Measurements from ENCODE around the gene MAP2. TPM values are rescaled to one million over a fixed set of nuclear protein-coding genes. Genes with fewer than 3 reads are reported as not detected.

Gene MAP2
- total RNA-seq, 2 donors from 2014 or later, result 18.8 to 30.7 TPM

- TF ChIP-seq POLR2AphosphoS5 (IDR thresholded peaks at IDR 0.05) (no peak), POLR2A (IDR thresholded peaks at IDR 0.05) (no peak)
- TF ChIP-seq, protein P1, sequence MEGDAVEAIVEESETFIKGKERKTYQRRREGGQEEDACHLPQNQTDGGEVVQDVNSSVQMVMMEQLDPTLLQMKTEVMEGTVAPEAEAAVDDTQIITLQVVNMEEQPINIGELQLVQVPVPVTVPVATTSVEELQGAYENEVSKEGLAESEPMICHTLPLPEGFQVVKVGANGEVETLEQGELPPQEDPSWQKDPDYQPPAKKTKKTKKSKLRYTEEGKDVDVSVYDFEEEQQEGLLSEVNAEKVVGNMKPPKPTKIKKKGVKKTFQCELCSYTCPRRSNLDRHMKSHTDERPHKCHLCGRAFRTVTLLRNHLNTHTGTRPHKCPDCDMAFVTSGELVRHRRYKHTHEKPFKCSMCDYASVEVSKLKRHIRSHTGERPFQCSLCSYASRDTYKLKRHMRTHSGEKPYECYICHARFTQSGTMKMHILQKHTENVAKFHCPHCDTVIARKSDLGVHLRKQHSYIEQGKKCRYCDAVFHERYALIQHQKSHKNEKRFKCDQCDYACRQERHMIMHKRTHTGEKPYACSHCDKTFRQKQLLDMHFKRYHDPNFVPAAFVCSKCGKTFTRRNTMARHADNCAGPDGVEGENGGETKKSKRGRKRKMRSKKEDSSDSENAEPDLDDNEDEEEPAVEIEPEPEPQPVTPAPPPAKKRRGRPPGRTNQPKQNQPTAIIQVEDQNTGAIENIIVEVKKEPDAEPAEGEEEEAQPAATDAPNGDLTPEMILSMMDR (IDR thresholded peaks at IDR 0.05), result no peak
Observed at GRCh38 chr2:209713219-209713618, 289.4 kb downstream of the MAP2 start.

GRCh38 chr2:209719034-209719433, 295.2 kb downstream of the MAP2 start:
- TF ChIP-seq POLR2AphosphoS5 (IDR thresholded peaks at IDR 0.05), result no peak
- no peak for TF ChIP-seq POLR2A (IDR thresholded peaks at IDR 0.05)
- TF ChIP-seq, protein P1 (IDR thresholded peaks at IDR 0.05), result no peak
- Histone ChIP-seq H3K4me3 (no peak overlapping the region), H3K9me3 (no peaks in the 10 kb centered on the region), H3K27me3 (replicated peaks; ENCODE audit: insufficient read depth) (no peaks in the 10 kb centered on the region), H3K4me1 (replicated peaks) (no peaks in the 10 kb centered on the region), H3K27ac (no peak overlapping the region), H3K36me3 (no peaks in the 10 kb centered on the region)
- intact Hi-C loops (cut with DNase I), result no loop called here
- DNase-seq (ENCODE audit: low spot score), result no peak
- WGBS, result 74% methylated on average over 5 of the region's 5 CpGs

More at GRCh38 chr2:209713219-209713618, 289.4 kb downstream of the MAP2 start:
- no peak overlapping the region for H3K4me3 ChIP-seq
- no peaks in the 10 kb centered on the region for H3K9me3 ChIP-seq
- no peaks in the 10 kb centered on the region for H3K4me1 ChIP-seq (replicated peaks)
- no peak overlapping the region for H3K27ac ChIP-seq
- H3K27me3 ChIP-seq (replicated peaks; ENCODE audit: insufficient read depth), result no peaks in the 10 kb centered on the region
- intact Hi-C loops (cut with DNase I), result no loop called here
- no peaks in the 10 kb centered on the region for H3K36me3 ChIP-seq
- no peak for DNase-seq (ENCODE audit: low spot score)

DNA sequence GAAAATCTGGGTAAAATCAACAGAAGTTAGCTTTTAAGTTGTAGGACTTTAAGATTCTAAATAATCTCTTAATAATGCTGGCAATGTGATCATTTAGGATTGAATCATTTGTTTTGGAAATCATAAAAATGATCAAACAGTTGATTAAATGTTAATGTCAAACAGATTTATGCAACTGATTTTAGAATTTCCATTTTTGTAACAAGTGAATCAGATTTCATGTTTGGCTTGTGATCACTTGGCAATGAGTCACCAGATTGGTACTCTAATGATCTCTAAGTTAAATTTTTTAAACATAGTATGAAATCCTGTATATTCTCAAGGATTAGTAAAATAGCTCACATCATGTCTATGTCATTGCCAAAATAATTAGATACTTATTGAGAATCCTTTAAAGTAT, 297.6 kb downstream of the MAP2 start:
- H3K36me3 ChIP-seq, result no peaks in the 10 kb centered on the region
- intact Hi-C loops (cut with DNase I), result no loop called here
- H3K4me3 ChIP-seq, result no peak overlapping the region
- DNase-seq (ENCODE audit: low spot score), result no peak
- no peaks in the 10 kb centered on the region for H3K4me1 ChIP-seq (replicated peaks)
- H3K9me3 ChIP-seq, result no peaks in the 10 kb centered on the region
- TF ChIP-seq, protein P1 (IDR thresholded peaks at IDR 0.05), result no peak
- TF ChIP-seq POLR2AphosphoS5 (IDR thresholded peaks at IDR 0.05) (no peak), POLR2A (IDR thresholded peaks at IDR 0.05) (no peak)
- H3K27me3 ChIP-seq (replicated peaks; ENCODE audit: insufficient read depth), result no peaks in the 10 kb centered on the region
- H3K27ac ChIP-seq, result no peak overlapping the region

DNA sequence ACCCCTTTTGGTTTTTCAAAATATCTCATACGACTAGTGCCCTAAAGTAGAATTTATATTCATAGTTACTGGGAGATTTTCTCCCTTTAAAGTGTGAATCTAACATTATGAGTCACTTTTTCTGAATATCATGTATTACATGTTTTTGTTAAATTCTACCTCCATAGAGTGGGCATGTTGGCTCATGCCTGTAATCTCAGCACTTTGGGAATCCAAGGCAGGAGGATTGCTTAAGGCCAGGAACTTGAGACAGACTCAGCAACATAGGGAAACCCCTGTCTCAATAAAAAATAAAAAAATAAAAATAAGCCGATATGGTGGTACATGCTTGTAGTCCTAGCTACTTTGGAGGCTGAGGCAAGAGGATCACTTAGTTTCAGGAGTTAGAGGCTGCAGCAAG, 302.5 kb downstream of the MAP2 start:
- Histone ChIP-seq H3K27ac (no peak overlapping the region), H3K27me3 (replicated peaks; ENCODE audit: insufficient read depth) (no peaks in the 10 kb centered on the region), H3K4me3 (no peak overlapping the region), H3K9me3 (no peaks in the 10 kb centered on the region), H3K4me1 (replicated peaks) (no peaks in the 10 kb centered on the region), H3K36me3 (no peaks in the 10 kb centered on the region)
- DNase-seq (ENCODE audit: low spot score), result no peak
- intact Hi-C loops (cut with DNase I), result no loop called here
- WGBS, result 85% methylated on average over 2 of the region's 2 CpGs
- TF ChIP-seq, protein P1 (IDR thresholded peaks at IDR 0.05), result no peak
- TF ChIP-seq POLR2AphosphoS5 (IDR thresholded peaks at IDR 0.05) (no peak), POLR2A (IDR thresholded peaks at IDR 0.05) (no peak)

DNA sequence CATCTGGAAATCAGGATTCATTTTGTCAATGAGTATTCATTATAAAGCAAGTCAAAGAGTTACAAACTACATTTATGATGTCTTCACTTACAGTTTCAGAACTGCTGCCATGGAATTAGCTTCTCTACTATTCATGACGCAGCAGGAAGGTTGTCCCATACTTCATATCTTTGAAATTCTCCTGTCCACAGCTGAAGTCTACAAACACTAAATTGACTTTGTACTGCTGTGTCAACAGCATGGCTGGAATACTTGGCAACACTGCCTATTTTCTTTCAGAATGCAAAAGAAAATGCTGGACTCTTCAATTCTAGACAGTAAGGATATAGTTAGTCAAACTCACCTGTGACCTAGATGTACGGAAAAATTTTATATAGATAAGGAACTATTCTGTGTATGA, 303.2 kb downstream of the MAP2 start:
- whole genome bisulfite sequencing, result 72% methylated on average over 2 of the region's 2 CpGs
- Histone ChIP-seq H3K36me3 (no peaks in the 10 kb centered on the region), H3K27ac (no peak overlapping the region), H3K9me3 (no peaks in the 10 kb centered on the region), H3K4me3 (no peak overlapping the region), H3K27me3 (replicated peaks; ENCODE audit: insufficient read depth) (no peaks in the 10 kb centered on the region), H3K4me1 (replicated peaks) (no peaks in the 10 kb centered on the region)
- intact Hi-C loops (cut with DNase I), result no loop called here
- TF ChIP-seq POLR2A (IDR thresholded peaks at IDR 0.05), result no peak
- TF ChIP-seq POLR2AphosphoS5 (IDR thresholded peaks at IDR 0.05), result peak; percentile 21
- TF ChIP-seq, protein P1 (IDR thresholded peaks at IDR 0.05), result no peak
- no peak for DNase-seq (ENCODE audit: low spot score)
